SH-SY5Y (cell line): Measurements from ENCODE around the gene TGM3.

Experiments
- GATA2 ChIP-seq: IDR thresholded peaks from 2 replicates; pipeline ENCODE4 v1.6.1; 2011; ENCODE audit warnings: mild to moderate bottlenecking, low read depth, low read length
- GATA3 ChIP-seq: IDR thresholded peaks from 2 replicates; pipeline ENCODE4 v1.6.1; 2011; ENCODE audit warnings: low read depth, mild to moderate bottlenecking, low read length, moderate library complexity

DNA sequence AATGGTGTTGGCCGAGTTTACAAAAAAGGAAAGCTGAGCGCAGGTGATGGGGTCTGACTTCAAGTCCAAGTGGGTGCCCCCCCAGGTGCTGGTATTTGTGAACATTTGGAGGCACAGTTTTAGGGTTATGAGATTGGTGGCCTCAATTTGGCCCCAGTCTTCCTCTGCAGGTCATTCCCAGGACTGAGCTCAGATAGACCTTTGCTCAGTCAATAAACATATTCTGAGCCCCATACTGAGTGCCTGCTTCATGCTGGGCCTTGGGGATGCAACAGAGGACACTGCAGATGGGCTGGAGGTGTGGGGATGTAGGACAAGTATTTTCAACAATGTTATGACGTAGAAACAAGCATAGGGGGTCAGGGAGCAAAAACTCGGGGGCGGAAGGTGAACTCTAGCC lies 33.5 kb downstream of the TGM3 start:
- TF ChIP-seq GATA2, result no peak
- TF ChIP-seq GATA3, result no peak
